SH-SY5Y (cell line): ENCODE data around the gene ULK1.

Source experiments
- GATA2 ChIP-seq: IDR thresholded peaks from 2 replicates; pipeline ENCODE4 v1.6.1; 2011; ENCODE audit warnings: mild to moderate bottlenecking, low read depth, low read length
- GATA3 ChIP-seq: IDR thresholded peaks from 2 replicates; pipeline ENCODE4 v1.6.1; 2011; ENCODE audit warnings: low read depth, mild to moderate bottlenecking, low read length, moderate library complexity

DNA sequence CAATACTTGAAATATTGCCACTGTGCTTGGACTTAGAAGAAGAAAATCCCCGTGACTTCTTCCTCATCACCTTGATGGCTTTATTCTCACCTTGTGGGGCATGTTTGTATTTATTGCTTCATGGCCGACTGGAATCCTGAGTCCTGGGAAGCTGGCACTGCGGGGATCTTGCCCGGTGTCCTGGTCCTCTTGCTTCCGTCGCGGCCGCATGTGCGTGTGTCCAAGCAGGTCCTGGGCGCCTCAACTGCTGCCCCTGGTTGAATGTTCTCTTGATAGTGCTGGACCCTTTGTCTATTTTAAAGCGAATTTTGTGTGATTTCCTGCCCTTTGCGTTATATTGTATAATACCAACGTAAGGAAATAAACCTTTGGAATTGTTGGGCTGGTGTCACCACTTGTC is 28.4 kb downstream of the ULK1 start:
- TF ChIP-seq GATA3, result no peak
- no peak for TF ChIP-seq GATA2
